CD4-positive, alpha-beta memory T cell (primary cell): Measurements from ENCODE around the gene HIP1R. TPM values are rescaled to one million over a fixed set of nuclear protein-coding genes. Genes with fewer than 3 reads are reported as not detected.

Experiments used
- CTCF ChIA-PET: fragments of 350-600 bp; sonication (Branson Sonifier 250); formaldehyde crosslinking; loops from one replicate; lab custom pipeline; 2021; ENCODE audit warnings: inconsistent platforms; ENCODE audit not compliant: partially characterized antibody; lab: Charles Lee
- POLR2A ChIA-PET: fragments of 350-600 bp; sonication (Branson Sonifier 250); formaldehyde crosslinking; loops from one replicate; lab custom pipeline; 2021; ENCODE audit not compliant: partially characterized antibody; lab: Charles Lee
- DNase-seq, 5 donors: peaks; one replicate each; pipeline versions ENCODE4 v3.0.0 to v3.0.0-alpha.2; 2020 to 2022; ENCODE audit warnings: mixed read lengths in 1 of 5
- H3K27ac ChIP-seq: one replicate; pipeline ENCODE4 v1.7.0; 2013; ENCODE audit warnings: low read depth, low read length
- H3K27me3 ChIP-seq: 2 replicates; pipeline ENCODE4 v1.7.0; 2013; ENCODE audit warnings: mild to moderate bottlenecking, low read length, moderate library complexity; ENCODE audit not compliant: insufficient read depth
- H3K36me3 ChIP-seq: 2 replicates; pipeline ENCODE4 v1.7.0; 2013; ENCODE audit warnings: mild to moderate bottlenecking, low read length, moderate library complexity; ENCODE audit not compliant: insufficient read depth
- H3K4me1 ChIP-seq: 2 replicates; pipeline ENCODE4 v1.7.0; 2013; ENCODE audit warnings: mild to moderate bottlenecking, low read length, moderate library complexity; ENCODE audit not compliant: insufficient read depth
- H3K4me3 ChIP-seq, 2 donors: one replicate each; pipeline ENCODE4 v1.7.0; 2013; ENCODE audit warnings: low read length in 2 of 2, mild to moderate bottlenecking in 1 of 2
- H3K9me3 ChIP-seq, 2 donors: one replicate each; pipeline ENCODE4 v1.7.0; 2013; ENCODE audit warnings: low read length in 2 of 2, control low read depth in 1 of 2; ENCODE audit not compliant: control insufficient read depth in 1 of 2
- H3K27ac Mint-ChIP-seq, 7 donors: one replicate each; pipeline ENCODE4 v1.8.0; 2020 to 2021; ENCODE audit warnings: mixed read lengths in 7 of 7, mild to moderate bottlenecking in 6 of 7, inconsistent platforms in 3 of 7, moderate library complexity in 3 of 7
- H3K27me3 Mint-ChIP-seq, 2 donors: one replicate each; pipeline ENCODE4 v1.8.0; 2020 to 2021; ENCODE audit warnings: mixed read lengths in 2 of 2
- H3K36me3 Mint-ChIP-seq, 2 donors: one replicate each; pipeline ENCODE4 v1.8.0; 2020 to 2021; ENCODE audit warnings: mixed read lengths in 2 of 2, inconsistent platforms in 1 of 2, mild to moderate bottlenecking in 1 of 2
- H3K4me1 Mint-ChIP-seq, 4 donors: one replicate each; pipeline ENCODE4 v1.8.0; 2020 to 2021; ENCODE audit warnings: mixed read lengths in 4 of 4, mild to moderate bottlenecking in 1 of 4
- H3K4me3 Mint-ChIP-seq, 8 donors: one replicate each; pipeline ENCODE4 v1.8.0; 2020 to 2021; ENCODE audit warnings: mixed read lengths in 8 of 8, mild to moderate bottlenecking in 7 of 8, moderate library complexity in 6 of 8, inconsistent platforms in 3 of 8
- H3K9me3 Mint-ChIP-seq, 8 donors: one replicate each; pipeline ENCODE4 v1.8.0; 2020 to 2021; ENCODE audit warnings: mixed read lengths in 8 of 8, mild to moderate bottlenecking in 5 of 8, inconsistent platforms in 3 of 8, moderate library complexity in 1 of 8
- intact Hi-C: fragments of 100-400 bp; cut with micrococcal nuclease; formaldehyde crosslinking; loops from one replicate; pipeline ENCODE4 v1.15.1; 2023
- polyA plus RNA-seq, 2 donors: library from polyadenylated mRNA; unstranded; fragments of 300-500 nt; fragmentation: Illumina TruSeq; gene quantifications; one replicate each; pipeline ENCODE4 v1.2.3, GENCODE V29; 2021
- total RNA-seq, 2 experiments: library from RNA; stranded (reverse); gene quantifications; one replicate each; pipeline ENCODE4 v1.2.3, GENCODE V29; 2021

HIP1R gene
- total and polyA plus RNA-seq, 4 experiments from 2014 or later: 4.5 to 88.3 (median 49.4) TPM

DNA sequence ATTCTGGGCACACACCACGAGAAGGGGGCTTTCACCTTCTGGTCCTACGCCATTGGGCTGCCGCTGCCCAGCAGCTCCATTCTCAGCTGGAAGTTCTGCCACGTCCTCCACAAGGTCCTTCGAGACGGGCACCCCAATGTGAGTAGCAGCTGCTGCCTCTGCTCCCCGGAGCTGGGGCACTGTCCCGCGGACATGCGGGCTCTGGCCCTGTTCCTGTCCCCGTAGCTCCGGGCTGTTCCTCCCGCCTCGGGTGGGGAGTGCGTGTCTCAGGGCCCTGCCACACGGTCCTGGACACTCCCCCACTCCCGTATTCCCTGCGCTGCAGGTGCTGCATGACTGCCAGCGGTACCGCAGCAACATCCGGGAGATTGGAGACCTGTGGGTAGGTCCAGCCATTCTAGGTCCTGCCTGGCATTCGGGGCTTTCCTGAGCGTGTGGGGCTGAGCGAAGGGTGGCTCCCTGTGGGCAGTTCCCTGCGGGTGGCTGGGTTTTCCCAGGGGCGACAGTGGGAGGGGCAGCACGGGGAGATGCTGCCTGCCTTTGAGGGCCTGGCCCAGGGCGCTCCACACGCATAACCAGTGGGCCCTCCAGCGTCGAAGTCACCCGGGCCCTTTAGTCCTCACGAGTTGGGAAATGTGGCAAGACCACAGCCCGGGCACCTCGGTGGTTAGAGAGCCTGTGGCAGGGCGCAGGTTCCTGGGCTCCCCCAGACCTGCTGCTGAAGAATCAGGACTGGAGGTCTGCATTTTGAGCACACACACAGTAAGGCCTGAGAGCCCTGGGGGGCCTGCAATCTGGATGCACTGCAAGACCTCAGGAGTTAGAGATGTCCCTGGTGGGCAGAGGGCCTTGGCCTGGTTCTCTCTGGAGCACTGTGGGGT is 13.5 kb downstream of the HIP1R start:
- DNase-seq: no peak
- intact Hi-C loops: no loop called here

DNA sequence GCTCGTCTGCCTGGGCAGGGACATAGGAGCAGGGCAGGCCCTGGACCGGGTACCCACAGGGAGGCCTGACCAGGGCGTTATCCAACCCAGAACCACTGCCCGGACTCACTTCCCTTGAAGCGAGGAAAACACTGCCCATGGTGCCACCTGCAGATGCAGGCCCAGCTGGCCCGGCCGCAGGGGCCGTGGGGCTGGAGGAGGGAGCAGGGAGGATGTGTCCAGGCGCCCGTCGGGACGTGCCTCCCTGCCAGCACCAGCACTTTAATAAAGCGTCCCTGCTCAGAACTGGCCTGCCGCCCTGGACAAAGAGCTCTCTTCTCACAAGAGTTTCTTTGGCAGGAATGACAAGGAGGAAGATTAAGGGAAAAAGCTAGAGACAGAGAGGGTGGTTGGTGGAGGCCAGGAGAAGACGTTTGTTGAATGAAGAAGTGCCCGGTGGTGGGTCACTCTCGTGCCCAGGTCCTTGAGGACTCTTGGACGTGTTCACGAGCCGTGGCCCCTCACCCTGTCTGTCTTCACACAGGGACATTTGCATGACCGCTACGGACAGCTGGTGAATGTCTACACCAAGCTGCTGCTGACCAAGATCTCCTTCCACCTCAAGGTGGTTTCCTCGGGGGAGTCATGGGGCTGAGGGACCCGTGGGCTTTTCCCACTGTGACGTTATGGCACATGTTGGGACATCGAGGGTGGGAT is 14.2 kb downstream of the HIP1R start:
- no peaks in the 10 kb centered on the region for H3K36me3 ChIP-seq
- Mint-ChIP-seq H3K36me3 (peaks cover 5 to 18% of the 10 kb centered on the region in 2 donors), H3K27ac (peak overlapping the region in 2 of 7 donors; percentile 10 to 19), H3K4me1 (no peaks in the 10 kb centered on the region), H3K27me3 (no peaks in the 10 kb centered on the region), H3K4me3 (no peak overlapping the region), H3K9me3 (no peaks in the 10 kb centered on the region)
- intact Hi-C loops: no loop called here
- H3K4me1 ChIP-seq: no peaks in the 10 kb centered on the region
- no peak for DNase-seq
- H3K27me3 ChIP-seq: no peaks in the 10 kb centered on the region
- H3K9me3 ChIP-seq: no peaks in the 10 kb centered on the region
- ChIA-PET CTCF (interaction anchor here (0.6 kb wide), 1 partner anchor 310 kb away, joined by 3 read pairs; no protein-coding TSS in a partner anchor), POLR2A (no interaction called here)
- no peak overlapping the region for H3K4me3 ChIP-seq
- no peak overlapping the region for H3K27ac ChIP-seq

More for the DNA sequence above, 13.5 kb downstream of the HIP1R start:
- POLR2A ChIA-PET: no interaction called here
- Mint-ChIP-seq H3K4me3 (no peak overlapping the region), H3K36me3 (peaks cover 5 to 16% of the 10 kb centered on the region in 2 donors), H3K4me1 (peaks cover 0 to 1% (median 0%) of the 10 kb centered on the region in 4 donors), H3K27ac (peak overlapping the region in 3 of 7 donors; percentile 3 to 41 (median 36)), H3K9me3 (no peaks in the 10 kb centered on the region), H3K27me3 (no peaks in the 10 kb centered on the region)
- CTCF ChIA-PET: interaction anchor here (0.6 to 1.0 kb wide), 3 partner anchors 12 to 309 kb away, joined by 3 to 5 read pairs (median 4); no protein-coding TSS in a partner anchor
- H3K4me3 ChIP-seq: no peak overlapping the region
- no peaks in the 10 kb centered on the region for H3K36me3 ChIP-seq
- no peaks in the 10 kb centered on the region for H3K4me1 ChIP-seq
- no peaks in the 10 kb centered on the region for H3K27me3 ChIP-seq
- H3K9me3 ChIP-seq: no peaks in the 10 kb centered on the region
- H3K27ac ChIP-seq: no peak overlapping the region

DNA sequence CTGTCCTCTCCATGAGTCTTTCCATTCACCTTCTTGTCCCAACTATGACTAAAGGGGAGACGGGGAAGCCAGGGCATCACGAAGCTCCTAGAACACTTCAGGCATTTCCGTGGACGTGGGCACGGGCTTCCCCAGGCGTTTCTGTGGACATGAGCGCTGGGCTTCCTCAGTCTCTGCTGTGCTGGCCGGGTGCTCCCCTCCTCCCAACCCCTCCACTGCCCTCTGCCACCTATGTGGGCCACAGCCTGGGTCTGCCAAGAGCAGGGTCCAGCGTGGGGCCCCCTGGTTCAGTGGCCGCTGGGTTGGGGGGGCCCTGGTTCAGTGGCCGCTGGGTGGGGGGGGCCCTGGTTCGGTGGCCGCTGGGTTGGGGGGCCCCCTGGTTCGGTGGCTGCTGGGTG is 14.8 kb downstream of the HIP1R start:
- POLR2A ChIA-PET: no interaction called here
- H3K4me1 ChIP-seq: no peaks in the 10 kb centered on the region
- intact Hi-C loops: no loop called here
- no peaks in the 10 kb centered on the region for H3K27me3 Mint-ChIP-seq
- H3K27me3 ChIP-seq: no peaks in the 10 kb centered on the region
- CTCF ChIA-PET: no interaction called here
- no peaks in the 10 kb centered on the region for H3K9me3 Mint-ChIP-seq
- no peak overlapping the region for H3K27ac ChIP-seq
- no peak for DNase-seq
- H3K36me3 ChIP-seq: no peaks in the 10 kb centered on the region
- H3K27ac Mint-ChIP-seq: no peak overlapping the region
- H3K4me3 Mint-ChIP-seq: no peak overlapping the region
- H3K9me3 ChIP-seq: no peaks in the 10 kb centered on the region
- no peaks in the 10 kb centered on the region for H3K4me1 Mint-ChIP-seq
- no peak overlapping the region for H3K4me3 ChIP-seq
- H3K36me3 Mint-ChIP-seq: peaks cover 5 to 18% of the 10 kb centered on the region in 2 donors

DNA sequence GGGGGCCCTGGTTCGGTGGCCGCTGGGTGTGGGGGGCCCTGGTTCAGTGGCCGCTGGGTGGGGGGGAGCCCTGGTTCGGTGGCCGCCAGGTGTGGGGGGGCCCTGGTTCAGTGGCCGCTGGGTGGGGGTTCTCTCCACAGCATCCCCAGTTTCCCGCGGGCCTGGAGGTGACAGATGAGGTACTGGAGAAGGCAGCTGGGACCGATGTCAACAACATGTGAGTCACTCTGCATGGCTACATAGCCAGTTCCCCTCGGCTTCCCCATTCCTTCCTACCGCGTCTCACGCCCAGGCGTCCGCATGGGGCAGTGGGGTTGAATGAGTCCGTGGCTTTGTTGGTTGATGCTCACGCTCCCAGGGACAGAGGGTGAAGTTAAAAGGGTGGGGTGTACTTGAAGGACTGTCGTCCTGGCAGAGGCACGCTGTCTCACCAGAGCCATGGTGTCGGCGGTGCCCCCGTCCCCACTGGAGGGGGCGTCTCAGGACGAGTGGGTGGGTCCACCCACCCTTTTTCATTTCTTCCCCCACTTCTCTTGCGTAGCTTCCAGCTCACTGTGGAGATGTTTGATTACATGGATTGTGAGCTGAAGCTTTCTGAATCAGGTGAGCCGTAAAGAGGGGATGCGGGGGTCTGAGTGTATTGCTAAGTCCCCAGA is 15.6 kb downstream of the HIP1R start:
- H3K36me3 Mint-ChIP-seq: peaks cover 5 to 19% of the 10 kb centered on the region in 2 donors
- Histone ChIP-seq H3K27me3 (no peaks in the 10 kb centered on the region), H3K4me1 (no peaks in the 10 kb centered on the region), H3K9me3 (no peaks in the 10 kb centered on the region), H3K36me3 (no peaks in the 10 kb centered on the region), H3K27ac (no peak overlapping the region), H3K4me3 (no peak overlapping the region)
- H3K27ac Mint-ChIP-seq: no peak overlapping the region
- no peaks in the 10 kb centered on the region for H3K4me1 Mint-ChIP-seq
- no peaks in the 10 kb centered on the region for H3K27me3 Mint-ChIP-seq
- H3K9me3 Mint-ChIP-seq: no peaks in the 10 kb centered on the region
- ChIA-PET POLR2A (no interaction called here), CTCF (interaction anchor here (1.4 kb wide), 1 partner anchor 10 kb away, joined by 3 read pairs; no protein-coding TSS in a partner anchor)
- no peak overlapping the region for H3K4me3 Mint-ChIP-seq
- intact Hi-C loops: no loop called here
- no peak for DNase-seq

DNA sequence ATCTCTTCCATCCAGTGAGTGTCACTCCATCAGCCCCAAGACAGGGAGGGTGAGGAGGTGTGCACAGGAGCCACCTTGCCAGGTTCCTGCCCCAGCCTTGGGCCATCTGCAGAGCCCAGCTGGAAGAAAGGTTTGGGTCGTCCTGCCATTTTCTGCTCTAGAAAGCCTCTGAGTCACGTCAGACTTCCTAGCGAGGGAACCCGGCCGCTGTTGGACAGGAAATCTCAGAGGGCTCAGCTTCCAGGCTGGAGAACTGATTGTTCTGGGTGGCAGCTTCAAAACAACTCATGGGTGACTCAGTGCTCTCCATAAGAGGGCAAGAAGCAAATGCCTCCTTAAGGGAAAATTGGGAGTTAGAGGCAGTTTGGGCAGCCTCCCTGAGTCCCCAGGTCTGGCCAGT is 16.6 kb downstream of the HIP1R start:
- Mint-ChIP-seq H3K36me3 (peaks cover 5 to 25% of the 10 kb centered on the region in 2 donors), H3K9me3 (no peaks in the 10 kb centered on the region), H3K27ac (peak overlapping the region in 2 of 7 donors; percentile 24 to 63), H3K4me1 (no peaks in the 10 kb centered on the region), H3K4me3 (no peak overlapping the region), H3K27me3 (no peaks in the 10 kb centered on the region)
- Histone ChIP-seq H3K9me3 (no peaks in the 10 kb centered on the region), H3K36me3 (peaks cover 3% of the 10 kb centered on the region), H3K4me1 (no peaks in the 10 kb centered on the region), H3K27ac (no peak overlapping the region), H3K4me3 (no peak overlapping the region), H3K27me3 (no peaks in the 10 kb centered on the region)
- POLR2A ChIA-PET: no interaction called here
- DNase-seq: no peak
- intact Hi-C loops: no loop called here
- CTCF ChIA-PET: interaction anchor here (1.4 kb wide), 1 partner anchor 9 kb away, joined by 3 read pairs; no protein-coding TSS in a partner anchor

DNA sequence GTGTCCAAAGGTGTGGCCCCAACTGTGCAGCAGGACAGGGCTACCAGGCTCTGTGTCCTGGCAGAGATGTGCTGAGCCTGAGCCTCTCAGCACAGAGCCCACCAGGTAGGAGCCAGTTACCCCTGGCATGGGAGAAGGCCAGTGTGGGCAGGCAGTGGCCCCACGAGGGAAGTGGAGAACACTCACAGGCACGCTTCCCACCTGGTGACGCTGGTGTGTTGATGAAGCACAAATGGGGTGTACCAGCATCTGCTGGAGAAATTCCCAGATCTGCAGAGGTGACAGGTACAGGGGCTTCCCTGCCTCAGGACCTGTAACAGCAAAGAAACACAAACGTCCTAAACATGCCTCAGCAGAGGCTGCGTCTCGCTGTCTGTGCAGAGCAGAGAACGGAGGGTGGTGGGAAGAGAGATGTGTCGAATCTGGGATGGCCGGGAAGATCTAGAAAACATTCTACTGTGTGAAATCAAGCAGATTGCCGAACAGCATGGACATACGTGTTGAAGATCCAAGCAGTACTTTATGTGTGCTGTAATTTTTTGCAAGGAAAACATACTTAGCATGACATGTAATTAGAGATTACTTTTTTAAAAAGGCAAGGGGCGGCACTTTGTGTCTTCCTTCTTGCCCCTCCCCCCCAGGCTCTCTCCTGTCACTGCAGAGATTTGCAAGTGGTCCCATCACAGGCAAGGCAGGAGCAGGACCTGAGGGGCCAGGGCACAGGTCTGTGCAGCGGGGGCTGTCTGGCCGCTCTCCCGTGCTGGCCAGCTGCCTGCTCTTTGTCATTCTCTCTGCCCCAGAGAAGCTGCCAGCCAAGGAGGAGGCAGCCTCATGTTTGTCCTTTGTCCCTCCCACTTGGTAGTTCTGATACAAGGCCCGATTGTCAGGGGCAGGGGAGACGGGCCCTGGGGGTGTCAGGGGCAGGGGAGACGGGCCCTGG is 17.3 kb downstream of the HIP1R start:
- Mint-ChIP-seq H3K27ac (peak overlapping the region in 4 of 7 donors; percentile 24 to 79 (median 58)), H3K4me3 (no peak overlapping the region), H3K27me3 (no peaks in the 10 kb centered on the region), H3K36me3 (peaks cover 10 to 30% of the 10 kb centered on the region in 2 donors), H3K4me1 (no peaks in the 10 kb centered on the region), H3K9me3 (no peaks in the 10 kb centered on the region)
- Histone ChIP-seq H3K9me3 (no peaks in the 10 kb centered on the region), H3K4me1 (no peaks in the 10 kb centered on the region), H3K27me3 (no peaks in the 10 kb centered on the region), H3K4me3 (no peak overlapping the region), H3K36me3 (peaks cover 7% of the 10 kb centered on the region), H3K27ac (no peak overlapping the region)
- CTCF ChIA-PET: no interaction called here
- POLR2A ChIA-PET: no interaction called here
- DNase-seq: no peak
- intact Hi-C loops: no loop called here
